ENCODE data around the gene FRMD1.
"Not testable (repeated sequence)": the region's sequence is repeated elsewhere in the genome, so short reads cannot be mapped to it uniquely, and the experiment has no call there.

The FRMD1 gene

DNA sequence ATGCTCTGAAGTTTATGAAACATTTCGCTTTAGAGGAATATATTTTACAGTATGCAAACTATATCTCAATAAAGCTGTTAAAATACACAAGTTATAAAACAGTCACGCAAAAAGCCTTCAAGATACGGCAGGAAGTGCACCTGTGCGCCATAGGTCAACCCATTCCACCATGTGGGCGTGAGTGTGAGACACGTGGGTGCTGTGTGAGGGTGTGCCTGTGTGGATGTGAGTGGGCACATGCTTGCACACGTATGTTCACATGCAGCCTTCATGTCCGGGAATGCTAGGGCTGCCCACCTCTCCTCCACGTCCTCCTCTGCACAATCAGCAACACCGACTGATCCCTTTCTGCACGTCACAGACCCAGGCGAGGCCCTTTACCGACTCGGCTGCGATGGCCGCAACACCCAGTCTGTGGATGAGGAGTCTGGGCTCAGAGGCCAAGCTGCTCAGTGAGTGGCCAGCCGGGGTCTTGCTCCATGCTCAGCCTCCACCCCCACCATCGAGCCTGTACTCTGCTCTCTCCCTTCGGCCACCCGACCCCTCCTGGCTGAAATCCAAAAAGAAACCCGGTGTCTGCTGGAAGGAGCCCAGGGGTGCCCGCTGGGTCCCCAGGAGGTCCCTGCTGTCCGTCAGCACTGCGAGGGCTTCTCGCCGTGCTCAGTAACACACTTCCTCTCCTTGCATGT is 3.0 kb upstream of the FRMD1 start:
- FAIRE-seq: no peak
- no peak for DNase-seq (ENCODE audit: insufficient read length, low spot score)

DNA sequence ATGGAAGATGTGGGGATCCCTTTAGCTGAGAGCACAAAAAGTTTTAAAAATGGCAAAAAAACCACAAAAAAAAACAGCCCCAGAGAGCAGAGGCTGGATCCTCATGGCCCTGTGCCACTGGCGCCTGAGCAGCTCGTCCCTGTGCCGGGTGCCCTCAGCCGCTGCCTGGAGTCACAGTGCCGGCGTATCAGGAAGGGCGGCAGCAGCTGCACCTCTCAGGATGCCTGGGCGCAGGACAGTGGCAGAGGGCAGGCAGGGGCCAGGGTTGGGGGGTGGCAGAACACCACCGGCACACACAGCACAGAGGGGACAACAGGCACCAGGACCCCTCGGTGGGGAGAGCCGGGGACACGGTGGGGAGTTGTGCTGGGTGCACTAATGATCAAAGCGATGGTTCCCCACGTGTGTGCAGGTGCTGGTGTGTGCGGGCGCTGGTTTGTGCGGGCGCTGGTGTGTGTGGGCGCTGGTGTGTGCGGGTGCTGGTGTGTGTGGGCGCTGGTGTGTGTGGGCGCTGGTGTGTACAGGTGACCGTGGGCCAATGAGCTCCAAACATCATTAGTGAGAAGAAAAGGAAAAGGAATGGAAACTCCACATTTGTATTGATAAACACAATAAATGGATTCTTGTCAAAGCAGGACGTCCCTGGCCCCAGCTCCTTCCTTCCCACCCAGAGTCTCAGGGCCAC is 1.5 kb upstream of the FRMD1 start:
- DNase-seq (ENCODE audit: insufficient read length, low spot score) (no peak), FAIRE-seq (no peak)

DNA sequence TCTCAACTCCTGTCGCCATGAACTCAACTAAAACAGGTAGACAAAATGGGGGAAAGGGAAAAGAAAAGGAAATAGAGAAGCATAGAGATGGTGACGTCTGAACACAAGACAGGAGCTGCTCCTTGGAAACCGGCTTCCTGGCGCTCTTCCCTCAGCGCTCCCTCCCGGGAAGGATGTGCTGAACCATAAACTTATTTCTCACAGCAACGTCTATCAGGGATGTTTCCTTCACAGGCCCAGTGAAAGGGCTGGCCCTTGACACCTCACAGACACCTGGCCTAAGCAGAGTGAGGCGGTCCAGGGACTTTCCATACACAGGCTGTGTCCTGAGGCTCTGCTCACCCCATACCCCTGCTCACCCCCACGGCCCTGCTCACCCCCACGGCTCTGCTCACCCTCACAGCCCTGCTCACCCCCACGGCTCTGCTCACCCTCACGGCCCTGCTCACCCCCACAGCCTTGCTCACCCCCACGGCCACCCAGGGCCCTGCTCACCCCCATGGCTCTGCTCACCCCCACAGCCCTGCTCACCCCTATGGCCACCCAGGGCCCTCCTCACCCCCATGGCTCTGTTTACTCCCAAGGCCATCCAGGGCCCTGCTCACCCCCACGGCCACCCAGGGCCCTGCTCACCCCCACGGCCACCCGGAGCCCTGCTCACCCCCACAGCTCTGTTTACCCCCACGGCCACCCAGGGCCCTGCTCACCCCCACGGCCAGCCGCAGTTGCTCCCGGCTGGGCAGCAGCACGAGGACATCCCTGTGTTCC is 653 bp downstream of the FRMD1 start:
- DNase-seq (ENCODE audit: insufficient read length, low spot score): no peak
- no peak for FAIRE-seq

DNA sequence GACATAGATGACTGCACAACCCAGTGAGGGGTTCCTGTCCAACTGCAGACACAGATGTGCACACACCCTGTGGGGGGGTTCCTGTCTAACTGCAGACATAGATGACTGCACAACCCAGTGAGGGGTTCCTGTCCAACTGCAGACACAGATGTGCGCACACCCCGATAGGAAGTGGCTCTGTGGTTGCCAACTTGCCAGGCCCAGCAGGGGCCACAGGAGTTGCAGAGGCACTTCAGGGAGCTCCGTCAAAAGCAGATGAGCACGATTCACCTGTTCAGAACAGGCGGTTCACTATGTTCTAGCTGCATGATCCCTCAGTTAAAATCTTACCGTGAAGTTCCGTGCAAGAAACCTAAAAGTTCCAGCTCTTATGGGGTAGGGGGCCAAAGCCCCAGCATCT is 1.6 kb downstream of the FRMD1 start:
- FAIRE-seq; DNase-seq (ENCODE audit: insufficient read length, low spot score): not testable (repeated sequence)

DNA sequence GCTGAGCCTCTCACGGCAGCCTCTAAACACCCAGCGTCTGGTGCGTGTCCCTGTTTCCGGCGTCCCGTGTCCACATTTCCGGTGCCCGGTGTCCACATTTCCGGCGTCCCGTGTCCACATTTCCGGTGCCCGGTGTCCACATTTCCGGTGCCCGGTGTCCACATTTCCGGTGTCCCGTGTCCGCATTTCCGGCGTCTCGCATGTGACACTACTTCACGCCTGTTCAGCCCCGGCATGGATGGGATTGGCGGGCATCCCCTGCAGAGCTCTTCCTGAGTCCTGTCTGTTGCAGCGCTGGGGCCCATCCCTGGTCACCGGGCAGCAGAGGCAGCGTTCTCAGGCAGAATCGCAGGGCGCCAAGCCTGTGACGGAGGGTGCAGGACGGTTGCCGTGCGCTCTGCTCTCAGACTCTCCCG is 3.2 kb downstream of the FRMD1 start:
- DNase-seq (ENCODE audit: insufficient read length, low spot score) (no peak), FAIRE-seq (no peak)

DNA sequence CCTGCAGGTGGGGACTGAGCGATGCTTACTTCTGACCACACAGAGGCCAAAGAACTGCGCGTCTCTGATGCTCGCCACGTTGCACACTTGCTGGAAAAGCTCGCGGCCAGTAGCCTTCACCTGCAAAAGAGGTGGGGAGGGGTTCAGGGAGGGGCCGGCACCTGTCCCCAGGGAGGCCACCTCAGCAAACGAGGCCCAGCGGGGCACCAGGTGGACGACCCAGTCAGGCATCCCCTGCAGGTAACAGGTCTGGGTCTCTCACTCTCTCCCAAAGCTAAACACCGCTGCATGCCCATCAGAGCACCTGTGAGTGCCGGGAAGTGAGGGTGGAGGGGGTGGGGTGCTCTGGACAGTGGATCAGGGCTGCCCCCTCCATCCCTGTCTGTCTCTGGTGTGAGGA is 3.8 kb downstream of the FRMD1 start:
- no peak for DNase-seq (ENCODE audit: insufficient read length, low spot score)
- FAIRE-seq: no peak

DNA sequence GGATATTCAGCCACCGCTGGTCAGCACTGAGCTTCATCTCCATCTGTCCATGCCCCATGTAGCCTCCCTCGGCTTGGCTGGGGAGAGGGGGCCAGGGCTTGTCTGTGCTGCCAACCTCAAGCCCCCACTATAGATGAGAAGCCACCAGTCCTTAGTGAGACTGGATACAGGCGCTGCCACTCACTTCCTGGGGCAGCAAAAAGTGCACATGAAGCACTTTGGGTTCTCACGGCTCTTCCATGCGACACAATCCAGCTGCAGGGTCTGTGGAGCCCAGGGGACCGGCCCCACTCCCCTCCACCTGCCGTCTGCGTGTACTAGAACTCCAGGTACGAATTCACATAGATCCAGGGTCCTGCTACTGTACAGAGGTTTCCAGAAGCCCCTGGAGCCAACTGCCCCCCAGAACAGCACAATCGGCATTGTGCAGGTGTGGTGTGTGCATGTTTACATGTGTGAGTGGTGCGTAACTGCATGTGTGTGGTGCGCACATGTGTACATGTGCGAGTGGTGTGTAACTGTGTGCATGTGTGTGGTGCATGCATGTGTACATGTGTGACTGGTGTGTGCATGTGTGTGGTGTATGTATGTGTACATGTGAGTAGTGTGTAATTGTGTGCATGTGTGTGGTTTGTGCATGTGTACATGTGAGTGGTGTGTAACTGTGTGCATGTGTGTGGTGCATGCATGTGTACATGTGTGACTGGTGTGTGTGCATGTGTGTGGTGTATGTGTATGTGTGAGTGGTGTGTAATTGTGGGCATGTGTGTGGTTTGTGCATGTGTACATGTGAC is 4.9 kb downstream of the FRMD1 start:
- DNase-seq (ENCODE audit: insufficient read length, low spot score) (no peak), FAIRE-seq (peak; percentile 99)

DNA sequence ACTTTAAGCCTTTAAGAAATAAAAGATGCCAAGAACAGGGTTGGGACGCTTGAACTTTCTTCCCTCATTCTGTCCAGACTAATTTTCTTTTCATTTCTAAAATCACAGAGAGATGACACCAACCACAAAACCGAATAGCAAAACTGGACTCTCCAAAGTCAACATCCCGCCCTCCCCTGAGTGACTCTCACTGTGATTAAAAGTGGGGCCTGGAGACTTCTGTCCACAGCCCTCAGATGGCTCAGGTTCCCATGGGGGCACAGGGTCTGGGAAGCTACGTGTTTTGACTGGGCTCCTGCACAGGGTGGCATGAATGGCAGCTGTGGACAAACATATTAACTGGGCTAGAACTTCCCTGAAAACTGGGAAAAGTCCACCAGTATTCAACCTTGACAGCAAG is 6.3 kb downstream of the FRMD1 start:
- no peak for DNase-seq (ENCODE audit: insufficient read length, low spot score)
- FAIRE-seq: no peak

DNA sequence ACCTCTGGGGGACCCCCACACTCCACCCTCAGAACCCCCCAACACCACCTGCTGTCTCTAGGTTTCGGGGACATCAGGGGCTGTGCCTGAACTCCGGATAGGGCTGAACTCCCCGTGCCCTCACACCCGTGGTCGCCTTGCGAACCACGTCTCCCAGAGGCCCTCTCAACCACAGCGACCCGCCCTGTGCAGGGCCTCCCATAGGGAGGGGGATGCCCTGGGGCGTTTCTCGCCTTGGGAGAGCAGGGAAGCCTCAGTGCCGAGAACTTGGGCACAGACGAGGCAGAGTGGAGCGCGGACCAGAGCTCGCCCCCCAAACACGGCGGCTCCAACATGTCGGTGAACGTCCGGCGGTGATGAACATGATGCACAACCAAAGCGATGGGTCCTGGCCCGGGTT is 6.8 kb downstream of the FRMD1 start:
- DNase-seq (ENCODE audit: insufficient read length, low spot score) (no peak), FAIRE-seq (no peak)

DNA sequence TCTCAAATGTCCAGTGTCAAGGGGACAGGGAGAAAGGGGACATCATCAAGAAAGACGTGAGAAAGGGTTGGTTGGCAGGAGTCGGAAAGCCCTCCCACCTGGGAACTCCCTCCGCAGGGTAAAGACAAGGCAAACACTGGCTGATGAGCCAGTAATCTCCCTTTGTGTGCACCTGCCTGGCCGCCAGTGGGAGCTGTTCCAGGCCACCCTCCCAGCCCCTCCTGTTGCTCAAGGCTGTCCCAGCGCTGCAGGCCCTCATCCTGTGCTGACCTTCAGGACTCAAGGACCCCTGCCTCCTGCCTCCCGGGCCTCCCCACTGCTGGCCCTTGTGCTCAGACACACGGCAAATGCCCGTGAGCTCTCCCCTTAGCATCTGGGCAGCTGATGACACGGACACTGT is 7.4 kb downstream of the FRMD1 start:
- FAIRE-seq (no peak), DNase-seq (ENCODE audit: insufficient read length, low spot score) (no peak)

DNA sequence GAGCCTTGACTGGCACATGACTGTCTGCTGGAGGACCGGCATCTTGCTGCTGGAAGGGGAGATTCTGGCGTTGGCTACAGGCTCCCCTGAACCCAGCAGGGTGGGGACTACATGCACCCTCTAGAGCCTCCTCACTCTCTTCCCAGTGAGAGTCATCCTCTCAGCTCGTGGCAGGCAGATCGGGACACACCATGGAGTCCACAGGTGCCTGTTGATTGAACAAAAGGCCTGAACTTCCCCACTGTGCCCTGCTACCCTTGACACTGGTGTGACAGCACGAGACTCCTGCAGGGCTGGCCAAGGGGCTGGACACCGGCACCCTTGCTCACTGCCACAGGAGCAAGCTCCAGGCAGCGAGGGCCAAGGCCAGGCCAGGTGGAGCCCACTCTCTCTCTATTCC is 8.2 kb downstream of the FRMD1 start:
- FAIRE-seq: no peak
- no peak for DNase-seq (ENCODE audit: insufficient read length, low spot score)

DNA sequence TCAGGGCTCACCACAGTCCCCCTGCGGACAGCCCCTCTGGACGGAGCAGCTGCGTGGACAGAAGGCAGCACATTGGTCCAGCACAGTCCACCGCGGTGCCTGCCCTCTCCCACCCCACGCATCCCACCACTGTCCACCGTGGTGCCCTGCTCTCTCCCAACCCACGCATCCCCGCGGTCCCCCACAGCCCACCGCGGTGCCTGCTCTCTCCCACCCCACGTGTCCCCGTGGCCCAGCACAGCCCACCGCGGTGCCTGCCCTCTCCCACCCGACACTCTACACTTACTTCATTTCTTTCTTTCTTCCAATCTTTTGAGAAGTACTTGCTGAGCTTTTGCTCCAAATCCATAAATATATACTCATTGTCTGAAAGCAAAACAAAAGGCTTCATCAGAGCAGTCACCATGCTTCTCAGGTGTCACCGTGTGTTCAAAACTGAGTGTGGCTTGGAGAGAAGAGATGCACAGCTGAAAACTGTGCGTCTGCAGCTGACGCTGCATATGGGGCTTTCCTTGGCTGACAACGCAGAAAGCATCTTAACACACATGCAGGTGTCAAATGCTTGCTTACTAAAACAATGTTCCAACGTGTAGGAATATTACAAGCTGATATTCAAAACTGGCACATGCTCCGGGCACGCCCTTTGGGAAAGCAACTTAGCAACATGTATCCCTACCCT is 11.8 kb downstream of the FRMD1 start:
- no peak for DNase-seq (ENCODE audit: insufficient read length, low spot score)
- FAIRE-seq: no peak

DNA sequence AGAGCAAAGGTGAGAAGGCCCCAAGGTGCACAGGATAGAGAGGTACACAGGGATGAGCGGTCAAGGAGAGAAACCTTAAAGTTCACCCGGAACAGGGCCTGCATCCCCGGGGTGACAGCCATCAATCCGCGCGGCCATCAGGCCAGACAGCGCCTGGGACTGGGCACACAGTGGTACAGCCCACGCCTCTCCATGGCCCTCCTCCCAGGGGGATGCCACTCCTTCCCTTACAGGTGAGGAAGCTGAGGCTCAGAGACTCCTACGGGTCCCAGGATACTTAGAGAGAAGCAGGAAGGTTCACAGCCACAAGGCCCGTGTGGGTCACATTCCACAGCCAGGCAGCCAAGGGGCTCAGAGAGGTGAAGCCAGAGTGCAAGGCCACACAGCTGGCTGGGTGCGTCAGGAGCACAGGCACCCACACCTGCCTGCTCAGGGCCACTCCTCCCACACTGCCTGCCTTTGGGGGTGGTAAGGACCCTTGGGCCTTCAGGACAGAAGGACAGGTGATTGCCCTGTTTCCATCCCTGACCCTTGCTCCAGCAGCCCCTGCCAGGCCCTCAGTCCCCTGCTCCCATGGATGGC is 14.7 kb downstream of the FRMD1 start:
- DNase-seq (ENCODE audit: insufficient read length, low spot score) (no peak), FAIRE-seq (no peak)

DNA sequence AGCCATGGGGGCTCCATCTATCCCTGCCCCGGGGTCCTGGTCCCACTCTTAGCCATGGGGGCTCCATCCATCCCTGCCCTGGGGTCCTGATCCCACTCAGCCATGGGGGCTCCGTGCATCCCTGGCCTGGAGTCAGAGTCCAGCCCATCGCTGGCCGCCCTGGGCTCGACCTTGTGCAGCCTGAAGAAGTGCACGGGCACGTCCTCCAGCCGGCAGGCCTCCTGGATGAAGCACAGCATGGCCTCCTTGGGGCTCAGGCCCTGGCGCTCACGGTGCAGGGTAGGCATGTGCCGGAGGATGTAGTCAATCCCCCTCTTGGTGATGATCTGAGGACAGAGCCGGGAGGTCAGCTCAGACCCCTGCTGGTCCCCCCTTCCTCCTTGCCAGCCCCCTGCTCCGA is 15.6 kb downstream of the FRMD1 start:
- FAIRE-seq: no peak

DNA sequence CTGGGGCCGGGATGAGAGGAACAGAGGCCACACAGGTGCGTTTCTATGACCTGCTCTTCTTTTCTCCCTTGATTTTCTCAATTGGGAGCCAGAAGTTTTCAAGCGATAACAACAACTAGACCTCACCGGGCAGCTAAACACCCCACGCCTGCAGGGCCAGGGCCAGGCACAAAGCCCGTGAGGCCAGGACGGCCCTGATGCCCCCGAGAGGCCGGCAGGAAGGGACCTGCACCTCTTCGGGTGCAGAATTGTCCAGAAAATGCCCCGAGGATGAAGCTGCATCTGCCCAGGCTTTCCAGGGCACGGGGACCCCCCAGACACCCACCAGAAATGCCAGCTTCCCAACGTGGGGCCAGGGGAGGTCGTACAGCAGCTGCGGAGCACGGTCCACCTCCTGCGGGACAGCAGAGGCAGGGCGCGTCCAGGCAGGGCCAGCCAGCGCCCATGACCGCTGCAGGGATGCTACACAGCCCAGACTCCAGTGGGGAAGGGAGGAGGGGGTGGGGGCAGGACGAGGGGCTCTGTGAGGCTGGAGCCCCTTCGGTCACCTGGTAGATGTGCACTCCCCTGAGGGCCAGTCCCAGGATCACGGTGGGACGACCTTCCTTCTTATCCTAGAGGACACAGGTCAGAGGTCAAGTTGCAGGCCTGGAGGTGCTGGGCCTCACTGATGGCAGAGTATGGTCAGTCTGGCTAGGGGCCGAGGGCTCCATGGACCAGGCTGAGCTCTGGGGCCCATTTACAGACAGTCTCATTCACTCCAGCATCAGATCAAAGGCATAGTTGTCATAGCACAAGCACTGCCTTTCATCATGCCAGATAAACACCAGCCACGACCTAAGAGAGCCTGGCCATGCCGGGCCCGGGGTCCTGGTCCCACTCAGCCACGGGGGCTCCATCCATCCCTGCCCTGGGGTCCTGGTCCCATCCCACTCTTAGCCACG is 16.4 kb downstream of the FRMD1 start:
- FAIRE-seq (no peak), DNase-seq (ENCODE audit: insufficient read length, low spot score) (no peak)

More for the DNA sequence above, 15.6 kb downstream of the FRMD1 start:
- no peak for DNase-seq (ENCODE audit: insufficient read length, low spot score)

DNA sequence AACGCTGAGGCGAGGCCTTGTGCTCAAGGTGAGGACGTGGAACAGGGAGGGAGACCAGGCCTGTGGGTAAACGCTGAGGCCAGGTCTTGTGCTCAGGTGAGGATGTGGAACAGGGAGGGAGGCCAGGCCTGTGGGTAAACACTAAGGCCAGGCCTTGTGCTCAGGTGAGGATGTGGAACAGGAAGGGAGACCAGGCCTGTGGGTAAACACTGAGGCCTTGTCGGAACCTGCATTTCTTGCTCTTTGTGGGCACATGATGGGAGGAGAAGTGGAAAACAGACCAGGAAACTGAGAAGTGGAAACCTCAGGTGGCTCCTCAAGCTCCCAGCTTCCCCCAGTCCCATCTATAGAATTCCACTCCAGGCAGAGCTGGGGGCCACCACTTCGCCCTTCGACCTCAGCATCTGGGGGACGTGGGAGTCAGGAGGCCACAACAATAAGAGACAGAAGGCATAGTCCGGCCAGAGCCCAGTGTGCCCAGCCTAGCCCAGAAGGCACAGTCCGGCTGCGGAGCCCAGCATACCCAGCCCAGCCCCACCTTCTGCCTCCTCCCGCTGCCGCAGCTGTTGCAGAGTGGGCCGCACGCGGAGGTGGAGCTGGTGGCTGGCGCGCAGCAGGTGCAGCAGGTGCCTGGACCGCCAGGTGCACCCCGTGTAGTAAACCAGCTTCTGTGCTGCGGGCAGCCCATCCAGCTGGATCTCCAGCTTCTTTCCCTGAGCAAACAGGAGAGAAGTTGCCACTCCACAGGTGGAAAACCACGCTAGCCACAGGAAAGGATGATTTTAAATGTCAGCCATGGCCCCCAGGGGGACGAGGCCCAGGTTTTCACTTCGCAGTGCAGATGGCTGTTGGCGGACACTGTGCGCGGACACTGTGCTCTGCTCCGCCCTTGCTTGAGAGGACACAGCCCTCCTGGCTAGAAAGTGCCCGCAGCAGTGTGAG is 17.5 kb downstream of the FRMD1 start:
- DNase-seq (ENCODE audit: insufficient read length, low spot score): no peak
- no peak for FAIRE-seq

DNA sequence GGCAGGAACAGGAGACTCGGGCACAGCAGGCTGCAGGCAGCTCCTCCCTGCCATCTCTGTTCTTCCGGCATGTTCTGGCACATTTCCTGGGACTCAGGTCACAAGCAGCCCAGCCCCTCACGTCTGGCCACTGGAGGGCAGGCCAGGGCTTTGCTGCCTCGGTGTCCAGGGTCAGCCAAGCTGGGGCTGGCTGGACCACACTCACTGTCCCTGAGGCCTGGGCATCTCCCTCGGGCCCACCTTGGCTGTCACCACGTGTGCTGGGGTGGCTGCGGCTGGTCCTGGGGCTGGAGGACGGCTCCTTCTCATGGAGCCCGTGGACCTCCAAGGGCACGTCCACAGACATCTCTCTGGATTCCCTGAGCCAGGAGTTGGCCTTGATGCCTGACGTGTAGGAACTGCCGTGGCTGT is 18.5 kb downstream of the FRMD1 start:
- peak; percentile 48 for DNase-seq (ENCODE audit: insufficient read length, low spot score)
- no peak for FAIRE-seq
